HepG2 (cell line): Measurements from ENCODE around the gene EMCN. TPM values are rescaled to one million over a fixed set of nuclear protein-coding genes. Genes with fewer than 3 reads are reported as not detected.

ENCODE experiments used
- ATAC-seq: fragments of 200-7000 bp; cut with Tn5 transposase; 3 replicates; pipeline ENCODE4 v1.9.1; 2020; ENCODE audit warnings: mild to moderate bottlenecking, moderate library complexity
- BruUV-seq: library from RNA; stranded (reverse); fragments of 400-500 nt; replicated peaks from 2 replicates; lab custom pipeline; 2021; lab: Mats Ljungman, UMichigan
- CTCF ChIA-PET: fragments of 300-600 bp; formaldehyde crosslinking; extraction: SDS; loops from one replicate; lab custom pipeline; 2021; ENCODE audit warnings: low total read pairs, inconsistent platforms, low intra/inter-chr PET ratio; lab: Yijun Ruan, JAX
- POLR2A ChIA-PET: fragments of 350-600 bp; sonication (Branson Sonifier 250); formaldehyde crosslinking; loops from one replicate; lab custom pipeline; 2020; ENCODE audit warnings: antibody characterized with exemption, inconsistent platforms; lab: Yijun Ruan, JAX
- DNase-seq: peaks from one replicate; pipeline ENCODE4 v3.0.0-alpha.2; 2015; ENCODE audit warnings: low spot score
- FAIRE-seq: peaks from 3 replicates; lab custom pipeline; 2011; peaks lifted over from hg19 to GRCh38; lab: Jason Lieb, UNC
- H2AFZ ChIP-seq: one replicate; pipeline ENCODE4 v1.6.1; 2011; ENCODE audit warnings: low read length, inconsistent platforms
- H3K27ac ChIP-seq: fragments of 300-600 bp; 3 replicates; pipeline ENCODE4 v1.8.0; 2011; ENCODE audit warnings: mixed run types, mild to moderate bottlenecking, mixed read lengths, low read length, inconsistent platforms; ENCODE audit not compliant: insufficient read depth; ENCODE audit errors: extremely low read length
- H3K27me3 ChIP-seq, 2 experiments: fragments of 200-600 bp in 1 of 2; 2 replicates in 1 of 2; 3 replicates in 1 of 2; pipeline versions ENCODE4 v1.6.0 to v1.8.0; 2011; ENCODE audit warnings: low read length in 2 of 2, mild to moderate bottlenecking in 2 of 2, moderate library complexity in 2 of 2, inconsistent platforms in 1 of 2; ENCODE audit not compliant: insufficient read depth in 2 of 2, control insufficient read depth in 1 of 2
- H3K36me3 ChIP-seq, 2 experiments: fragments of 200-600 bp in 1 of 2; replicated peaks in 1 of 2; 2 replicates in 1 of 2; 3 replicates in 1 of 2; pipeline versions ENCODE4 v1.5.1 to v1.8.0; 2011; ENCODE audit warnings: low read length in 2 of 2, inconsistent platforms in 1 of 2; ENCODE audit not compliant: insufficient read depth in 2 of 2, control insufficient read depth in 1 of 2
- H3K4me1 ChIP-seq: 2 replicates; pipeline ENCODE4 v1.5.1; 2012; ENCODE audit warnings: low read length, inconsistent platforms; ENCODE audit not compliant: insufficient read depth
- H3K4me2 ChIP-seq: 2 replicates; pipeline ENCODE4 v1.6.0; 2011; ENCODE audit warnings: low read depth, low read length, inconsistent platforms
- H3K4me3 ChIP-seq, 3 experiments: fragments of 200-600 bp in 1 of 3; sonication (generic), shearing (Covaris generic) in 1 of 3; replicated peaks in 1 of 3; 2 replicates each; pipeline ENCODE4 v1.5.1; 2011 to 2016; ENCODE audit warnings: low read length in 3 of 3, inconsistent platforms in 2 of 3, low read depth in 2 of 3, mild to moderate bottlenecking in 2 of 3, control low read depth in 1 of 3, mixed read lengths in 1 of 3; ENCODE audit not compliant: insufficient read depth in 1 of 3
- H3K79me2 ChIP-seq: one replicate; pipeline ENCODE4 v1.6.1; 2011; ENCODE audit warnings: low read length, inconsistent platforms; ENCODE audit not compliant: insufficient read depth
- H3K9ac ChIP-seq: 2 replicates; pipeline ENCODE4 v1.6.0; 2011; ENCODE audit warnings: mild to moderate bottlenecking, low read depth, low read length, inconsistent platforms; ENCODE audit not compliant: insufficient read depth
- H3K9me3 ChIP-seq: 2 replicates; pipeline ENCODE4 v1.5.1; 2012; ENCODE audit warnings: mild to moderate bottlenecking, low read length
- H4K20me1 ChIP-seq: 2 replicates; pipeline ENCODE4 v1.6.0; 2011; ENCODE audit warnings: inconsistent platforms, mild to moderate bottlenecking, low read length, moderate library complexity; ENCODE audit not compliant: insufficient read depth
- CHD4 ChIP-seq: fragments of 200-600 bp; sonication (generic); IDR thresholded peaks from 2 replicates; pipeline ENCODE4 v1.7.0; 2017; ENCODE audit warnings: mild to moderate bottlenecking, low read length, borderline replicate concordance
- E2F2 ChIP-seq: sonication (generic); formaldehyde crosslinking; IDR thresholded peaks from 2 replicates; pipeline ENCODE4 v1.4.0; 2020; ENCODE audit warnings: missing genetic modification reagents, borderline replicate concordance
- EHMT2 ChIP-seq: fragments of 200-600 bp; sonication (generic); IDR thresholded peaks from 2 replicates; pipeline ENCODE4 v1.7.0; 2017; ENCODE audit warnings: antibody characterized with exemption, low read depth, low read length, borderline replicate concordance
- KDM5A ChIP-seq: fragments of 200-600 bp; sonication (generic); IDR thresholded peaks from 2 replicates; pipeline ENCODE4 v1.7.0; 2018; ENCODE audit warnings: antibody characterized with exemption, mild to moderate bottlenecking, low read length, borderline replicate concordance
- KLF6 ChIP-seq: IDR thresholded peaks from 2 replicates; pipeline ENCODE4 v1.8.0; 2016; ENCODE audit warnings: missing biosample characterization, missing genetic modification reagents
- MAFF ChIP-seq: IDR thresholded peaks from 2 replicates; pipeline ENCODE4 v1.6.1; 2011; ENCODE audit warnings: low read depth, low read length, improper control_type of control experiment
- MAFK ChIP-seq, 2 experiments: IDR thresholded peaks in 1 of 2; conservative IDR thresholded peaks in 1 of 2; 2 replicates each; pipeline ENCODE4 v1.6.1; 2011; ENCODE audit warnings: improper control_type of control experiment in 2 of 2, low read length in 2 of 2
- MXD4 ChIP-seq: IDR thresholded peaks from 2 replicates; pipeline ENCODE4 v1.6.1; 2016; ENCODE audit warnings: mild to moderate bottlenecking, missing biosample characterization, missing genetic modification reagents
- NFE2L2 ChIP-seq: fragments of 150-350 bp; IDR thresholded peaks from 2 replicates; pipeline ENCODE4 v1.6.1; 2014; ENCODE audit warnings: low read length
- NFRKB ChIP-seq: fragments of 450-650 bp; IDR thresholded peaks from 2 replicates; pipeline ENCODE4 v1.6.1; 2017
- POLR2A ChIP-seq, 2 experiments: IDR thresholded peaks; 2 replicates each; pipeline ENCODE4 v1.6.1; 2011; ENCODE audit warnings: low read depth in 2 of 2, low read length in 2 of 2, mild to moderate bottlenecking in 1 of 2, moderate library complexity in 1 of 2; ENCODE audit not compliant: insufficient read depth in 1 of 2
- REXO4 ChIP-seq: sonication (generic); formaldehyde crosslinking; IDR thresholded peaks from 2 replicates; pipeline ENCODE4 v1.8.0; 2022; ENCODE audit warnings: missing genetic modification reagents, mild to moderate bottlenecking, borderline replicate concordance
- RNF219 ChIP-seq: sonication (generic); formaldehyde crosslinking; IDR thresholded peaks from 2 replicates; pipeline ENCODE4 v1.5.0; 2020; ENCODE audit warnings: mild to moderate bottlenecking, missing genetic modification reagents
- THAP8 ChIP-seq: sonication (generic); formaldehyde crosslinking; IDR thresholded peaks from 2 replicates; pipeline ENCODE4 v1.5.1; 2020; ENCODE audit warnings: missing genetic modification reagents, mild to moderate bottlenecking, borderline replicate concordance
- THRA ChIP-seq: sonication (generic); formaldehyde crosslinking; IDR thresholded peaks from 2 replicates; pipeline ENCODE4 v1.4.0; 2020; ENCODE audit warnings: missing genetic modification reagents, borderline replicate concordance
- U2AF2 ChIP-seq: fragments of 200-400 bp; formaldehyde crosslinking; IDR thresholded peaks from 2 replicates; pipeline ENCODE4 v1.6.1; 2017; ENCODE audit warnings: low read depth, mild to moderate bottlenecking, low read length
- ZFP36L1 ChIP-seq: sonication (generic); formaldehyde crosslinking; IDR thresholded peaks from 2 replicates; pipeline ENCODE4 v1.8.0; 2022; ENCODE audit warnings: mild to moderate bottlenecking, missing genetic modification reagents, moderate library complexity
- ZMYM2 ChIP-seq: sonication (generic); formaldehyde crosslinking; IDR thresholded peaks from 2 replicates; pipeline ENCODE4 v1.8.0; 2022; ENCODE audit warnings: mild to moderate bottlenecking, missing genetic modification reagents
- ZNF101 ChIP-seq: sonication (generic); formaldehyde crosslinking; IDR thresholded peaks from 2 replicates; pipeline ENCODE4 v1.4.0; 2020; ENCODE audit warnings: mild to moderate bottlenecking, low read depth, missing genetic modification reagents, borderline replicate concordance
- ZNF274 ChIP-seq: sonication (generic); formaldehyde crosslinking; IDR thresholded peaks from 2 replicates; pipeline ENCODE4 v1.5.1; 2020; ENCODE audit warnings: mild to moderate bottlenecking, missing genetic modification reagents
- ZNF562 ChIP-seq: sonication (generic); formaldehyde crosslinking; IDR thresholded peaks from 2 replicates; pipeline ENCODE4 v1.8.0; 2022; ENCODE audit warnings: missing genetic modification reagents, borderline replicate concordance
- ZNF749 ChIP-seq: sonication (generic); formaldehyde crosslinking; IDR thresholded peaks from 2 replicates; pipeline ENCODE4 v1.8.0; 2022; ENCODE audit warnings: mild to moderate bottlenecking, missing genetic modification reagents, moderate library complexity, borderline replicate concordance
- WGBS: methylation state at CpG from one replicate; pipeline ENCODE4 v1.1.6; 2017; ENCODE audit warnings: low lambda C conversion rate; 5-methylcytosine and 5-hydroxymethylcytosine counted together
- in situ Hi-C: cut with HindIII; loops from 2 replicates; pipeline ENCODE4 v1.10.0; 2017; ENCODE audit warnings: low pct_unique_long_range_greater_than_20kb; ENCODE audit not compliant: extremely low pct_ligation_motif_present
- intact Hi-C: fragments of 100-400 bp; cut with micrococcal nuclease; formaldehyde crosslinking; loops from one replicate; pipeline ENCODE4 v1.10.0; 2022; ENCODE audit not compliant: unreplicated experiment
- polyA plus RNA-seq, 8 experiments: library from polyadenylated mRNA; depleted of rRNA in 3 of 8; stranded (reverse) in 7 of 8; unstranded in 1 of 8; fragments of >200 nt; fragmentation: Illumina TruSeq in 4 of 8; extraction: Trizol in 4 of 8; gene quantifications; 2 replicates each; pipeline versions ENCODE4 v1.2.1 to v1.2.3, GENCODE V29; 2011 to 2016; ENCODE audit warnings: low read depth in 4 of 8, missing spikeins in 1 of 8, mixed read lengths in 1 of 8; ENCODE audit not compliant: insufficient read depth in 1 of 8
- total RNA-seq, 5 experiments: library from RNA; depleted of rRNA; stranded (reverse); fragments of >200 nt; fragmentation: Illumina TruSeq; extraction: Trizol; gene quantifications; 2 replicates each; pipeline ENCODE4 v1.2.3, GENCODE V29; 2016; ENCODE audit warnings: low read depth in 1 of 5

Gene EMCN
- total and polyA plus RNA-seq, 2 of the 13 experiments (the other 11 are each of a cell fraction or from before 2014, with no cell fraction given): not detected

- intact Hi-C loops: no loop called here
- no peak for ATAC-seq
- CTCF ChIA-PET: no interaction called here
- TF ChIP-seq U2AF2 (no peak), MAFF (peak; percentile 29; the same call in 1 of the 2 replicates), EHMT2 (no peak), ZNF562 (CRISPR knock-in tag) (no peak), ZNF274 (CRISPR knock-in tag) (no peak), KLF6 (CRISPR knock-in tag) (no peak), MAFK (conservative IDR thresholded peaks at IDR 0.05 in 1 of 2, IDR thresholded peaks at IDR 0.05 in 1 of 2; ENCODE audit: low read length in 2 of 2) (peak; percentile 43 to 64; a peak in 3 of 4 replicates), RNF219 (CRISPR knock-in tag) (no peak), POLR2A (IDR thresholded peaks at IDR 0.05; ENCODE audit: insufficient read depth in 1 of 2, low read depth in 2 of 2, low read length in 2 of 2) (no peak), ZNF101 (CRISPR knock-in tag) (no peak), E2F2 (CRISPR knock-in tag) (no peak), ZNF749 (CRISPR knock-in tag) (no peak), NFRKB (no peak), MXD4 (CRISPR knock-in tag) (no peak), THAP8 (no peak), NFE2L2 (peak; percentile 57; the same call in 1 of the 2 replicates), THRA (no peak), CHD4 (no peak), ZFP36L1 (CRISPR knock-in tag) (no peak), KDM5A (no peak), REXO4 (CRISPR knock-in tag) (no peak), ZMYM2 (CRISPR knock-in tag) (no peak)
Measured at GRCh38 chr4:100495074-100495473, 22.7 kb downstream of the EMCN start.

More at GRCh38 chr4:100495074-100495473, 22.7 kb downstream of the EMCN start:
- 3% methylated on average over 1 of the region's 1 CpG for WGBS
- no peaks in the 10 kb centered on the region for H3K36me3 ChIP-seq
- no TSS peak for BruUV-seq
- POLR2A ChIA-PET: no interaction called here
- H3K4me1 ChIP-seq: no peaks in the 10 kb centered on the region
- no peaks in the 10 kb centered on the region for H3K79me2 ChIP-seq
- no peak overlapping the region for H3K4me2 ChIP-seq
- FAIRE-seq: no peak
- H3K9ac ChIP-seq: no peak overlapping the region
- DNase-seq: no peak
- in situ Hi-C loops: no loop called here
- H3K9me3 ChIP-seq: no peaks in the 10 kb centered on the region
- no peak overlapping the region for H3K4me3 ChIP-seq
- no peaks in the 10 kb centered on the region for H3K27me3 ChIP-seq
- H3K27ac ChIP-seq: no peak overlapping the region
- H2AFZ ChIP-seq: no peak overlapping the region
- no peaks in the 10 kb centered on the region for H4K20me1 ChIP-seq
